Measurements from ENCODE around the gene AK6. TPM values are rescaled to one million over a fixed set of nuclear protein-coding genes. Genes with fewer than 3 reads are reported as not detected.

The AK6 gene
- polyA plus RNA-seq, 1 donor (not counting 4 experiments of a cell fraction or from before 2014, with no cell fraction given) = 60.3 TPM

DNA sequence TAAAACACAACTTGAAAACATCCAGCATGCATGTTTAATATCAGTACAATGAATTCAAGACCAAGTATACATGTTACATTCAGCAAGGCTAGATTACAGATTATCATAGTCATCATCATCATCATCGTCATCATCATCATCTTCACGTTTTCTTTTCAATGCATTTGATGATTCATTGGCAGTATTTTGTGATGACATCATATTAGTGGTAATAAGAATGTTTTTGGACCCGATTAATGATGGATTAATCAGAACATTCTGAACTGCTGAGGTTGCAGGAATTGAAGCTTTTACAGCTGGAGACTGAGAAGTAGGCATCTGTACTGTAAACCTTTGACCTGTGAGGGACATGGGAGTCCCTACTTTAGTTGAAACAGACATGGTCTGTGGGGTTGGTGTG is 4.5 kb downstream of the AK6 start:
- no peaks in the 10 kb centered on the region for H4K20me1 ChIP-seq (ENCODE audit: control insufficient read depth, extremely low read depth, insufficient read depth, low read length)
- H3K4me2 ChIP-seq (ENCODE audit: control insufficient read depth, extremely low read depth, insufficient read depth, low read depth, low read length) = no peak overlapping the region
- dilution Hi-C loops (cut with MboI; ENCODE audit: extremely low pct_ligation_motif_present, low sequenced_read_pairs) = no loop called here
- H3K27me3 ChIP-seq (ENCODE audit: control insufficient read depth, extremely low read depth, insufficient read depth, low read length) = no peaks in the 10 kb centered on the region
- H3K27ac ChIP-seq (ENCODE audit: control insufficient read depth, insufficient read depth, low read length) = no peak overlapping the region
- peaks cover 13 to 14% of the 10 kb centered on the region in 2 experiments for H3K36me3 ChIP-seq (ENCODE audit: control insufficient read depth in 2 of 2, extremely low read depth in 1 of 2, insufficient read depth in 2 of 2, low read length in 2 of 2)
- H3K9me1 ChIP-seq (ENCODE audit: control insufficient read depth, extremely low read depth, insufficient read depth, low read length) = no peaks in the 10 kb centered on the region
- H3K4me1 ChIP-seq (ENCODE audit: control insufficient read depth, extremely low read depth, insufficient read depth, low read length) = peaks cover 6% of the 10 kb centered on the region
- no peak overlapping the region for H3K4me3 ChIP-seq (ENCODE audit: control insufficient read depth in 2 of 3, extremely low read depth in 1 of 3, insufficient read depth in 2 of 3, low read depth in 1 of 3, low read length in 3 of 3)
- TF ChIP-seq EZH2 (IDR thresholded peaks at IDR 0.05; ENCODE audit: low read length) = no peak
- TF ChIP-seq, protein P1, sequence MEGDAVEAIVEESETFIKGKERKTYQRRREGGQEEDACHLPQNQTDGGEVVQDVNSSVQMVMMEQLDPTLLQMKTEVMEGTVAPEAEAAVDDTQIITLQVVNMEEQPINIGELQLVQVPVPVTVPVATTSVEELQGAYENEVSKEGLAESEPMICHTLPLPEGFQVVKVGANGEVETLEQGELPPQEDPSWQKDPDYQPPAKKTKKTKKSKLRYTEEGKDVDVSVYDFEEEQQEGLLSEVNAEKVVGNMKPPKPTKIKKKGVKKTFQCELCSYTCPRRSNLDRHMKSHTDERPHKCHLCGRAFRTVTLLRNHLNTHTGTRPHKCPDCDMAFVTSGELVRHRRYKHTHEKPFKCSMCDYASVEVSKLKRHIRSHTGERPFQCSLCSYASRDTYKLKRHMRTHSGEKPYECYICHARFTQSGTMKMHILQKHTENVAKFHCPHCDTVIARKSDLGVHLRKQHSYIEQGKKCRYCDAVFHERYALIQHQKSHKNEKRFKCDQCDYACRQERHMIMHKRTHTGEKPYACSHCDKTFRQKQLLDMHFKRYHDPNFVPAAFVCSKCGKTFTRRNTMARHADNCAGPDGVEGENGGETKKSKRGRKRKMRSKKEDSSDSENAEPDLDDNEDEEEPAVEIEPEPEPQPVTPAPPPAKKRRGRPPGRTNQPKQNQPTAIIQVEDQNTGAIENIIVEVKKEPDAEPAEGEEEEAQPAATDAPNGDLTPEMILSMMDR (optimal IDR thresholded peaks at IDR 0.05 in 1 of 3, IDR thresholded peaks at IDR 0.05 in 1 of 3, conservative IDR thresholded peaks at IDR 0.05 in 1 of 3; ENCODE audit: extremely low read depth in 1 of 3, insufficient read depth in 2 of 3, low read length in 3 of 3) = no peak
- no peak overlapping the region for H2AFZ ChIP-seq (ENCODE audit: control insufficient read depth, low read length)
- DNase-seq (ENCODE audit: low read depth, low spot score) (no peak), FAIRE-seq (no peak)
- H3K9me3 ChIP-seq (ENCODE audit: control insufficient read depth, low read depth, low read length) = no peaks in the 10 kb centered on the region
- H3K79me2 ChIP-seq (ENCODE audit: control insufficient read depth, insufficient read depth, low read length) = peaks cover 75% of the 10 kb centered on the region
- H3K9ac ChIP-seq (ENCODE audit: control insufficient read depth, extremely low read depth, insufficient read depth, low read length) = no peak overlapping the region

DNA sequence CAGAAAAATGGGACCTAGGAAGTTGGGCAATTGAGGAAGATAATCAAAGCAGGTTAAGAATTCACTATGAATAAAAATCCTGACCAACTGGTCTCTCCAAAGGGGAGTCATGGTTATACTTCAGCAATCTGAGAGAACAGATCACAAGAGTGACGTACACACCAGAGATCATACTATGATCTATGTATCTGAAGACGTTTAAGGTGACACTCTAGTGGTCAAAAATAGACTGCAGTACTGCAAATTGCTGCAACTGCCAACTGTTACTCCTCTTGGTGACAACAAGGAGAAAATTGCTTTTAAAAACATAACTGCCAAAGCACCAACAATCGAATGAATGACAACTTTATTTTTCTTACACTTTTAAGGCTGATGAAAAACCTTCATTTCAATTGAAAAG is 4.9 kb downstream of the AK6 start:
- no peak for DNase-seq (ENCODE audit: low read depth, low spot score)
- Histone ChIP-seq H3K27ac (ENCODE audit: control insufficient read depth, insufficient read depth, low read length) (no peak overlapping the region), H3K4me3 (ENCODE audit: control insufficient read depth in 2 of 3, extremely low read depth in 1 of 3, insufficient read depth in 2 of 3, low read depth in 1 of 3, low read length in 3 of 3) (no peak overlapping the region), H3K4me1 (ENCODE audit: control insufficient read depth, extremely low read depth, insufficient read depth, low read length) (peaks cover 6% of the 10 kb centered on the region), H3K9me3 (ENCODE audit: control insufficient read depth, low read depth, low read length) (no peaks in the 10 kb centered on the region), H3K9ac (ENCODE audit: control insufficient read depth, extremely low read depth, insufficient read depth, low read length) (no peak overlapping the region), H3K36me3 (ENCODE audit: control insufficient read depth in 2 of 2, extremely low read depth in 1 of 2, insufficient read depth in 2 of 2, low read length in 2 of 2) (peaks cover 13 to 14% of the 10 kb centered on the region in 2 experiments), H3K9me1 (ENCODE audit: control insufficient read depth, extremely low read depth, insufficient read depth, low read length) (no peaks in the 10 kb centered on the region), H3K27me3 (ENCODE audit: control insufficient read depth, extremely low read depth, insufficient read depth, low read length) (no peaks in the 10 kb centered on the region), H3K4me2 (ENCODE audit: control insufficient read depth, extremely low read depth, insufficient read depth, low read depth, low read length) (no peak overlapping the region), H4K20me1 (ENCODE audit: control insufficient read depth, extremely low read depth, insufficient read depth, low read length) (no peaks in the 10 kb centered on the region), H3K79me2 (ENCODE audit: control insufficient read depth, insufficient read depth, low read length) (peaks cover 75% of the 10 kb centered on the region), H2AFZ (ENCODE audit: control insufficient read depth, low read length) (no peak overlapping the region)
- peak; percentile 9 for FAIRE-seq
- dilution Hi-C loops (cut with MboI; ENCODE audit: extremely low pct_ligation_motif_present, low sequenced_read_pairs) = no loop called here
- TF ChIP-seq EZH2 (IDR thresholded peaks at IDR 0.05; ENCODE audit: low read length) = no peak
- TF ChIP-seq, protein P1 (optimal IDR thresholded peaks at IDR 0.05 in 1 of 3, IDR thresholded peaks at IDR 0.05 in 1 of 3, conservative IDR thresholded peaks at IDR 0.05 in 1 of 3; ENCODE audit: extremely low read depth in 1 of 3, insufficient read depth in 2 of 3, low read length in 3 of 3) = peak in 2 of 3 experiments; percentile 32 to 44

Measured in keratinocyte (primary cell).